PC-3 (cell line): Measurements from ENCODE around the gene GDF7. TPM values are rescaled to one million over a fixed set of nuclear protein-coding genes. Genes with fewer than 3 reads are reported as not detected.

Experiments used
- ATAC-seq: fragments of 200-7000 bp; cut with Tn5 transposase; 2 replicates; pipeline ENCODE4 v1.9.1; 2020; ENCODE audit warnings: mild to moderate bottlenecking, moderate library complexity
- BruUV-seq: library from RNA; stranded (reverse); fragments of 400-500 nt; replicated peaks from 2 replicates; lab custom pipeline; 2021; lab: Mats Ljungman, UMichigan
- CTCF ChIA-PET: fragments of 300-600 bp; sonication (Branson Sonifier 250); formaldehyde crosslinking; loops from one replicate; lab custom pipeline; 2022; ENCODE audit warnings: antibody characterized with exemption; lab: Charles Lee
- POLR2A ChIA-PET: fragments of 300-600 bp; sonication (Branson Sonifier 250); formaldehyde crosslinking; loops from one replicate; lab custom pipeline; 2022; ENCODE audit warnings: antibody characterized with exemption; ENCODE audit not compliant: unreplicated experiment; lab: Charles Lee
- DNase-seq: peaks from one replicate; pipeline ENCODE4 v3.0.0-alpha.2; 2015
- H2AFZ ChIP-seq: fragments of 300-600 bp; sonication (generic); 2 replicates; pipeline ENCODE4 v1.6.0; 2016; ENCODE audit warnings: antibody characterized with exemption, low read length
- H3F3A ChIP-seq: fragments of 300-600 bp; sonication (generic); one replicate; pipeline ENCODE4 v1.6.0; 2017; ENCODE audit warnings: antibody characterized with exemption, low read length, control low read depth, mild to moderate bottlenecking; ENCODE audit not compliant: unreplicated experiment
- H3K27ac ChIP-seq: fragments of 300-600 bp; sonication (generic); 2 replicates; pipeline ENCODE4 v1.5.1; 2016; ENCODE audit warnings: mild to moderate bottlenecking, low read length
- H3K27me3 ChIP-seq: fragments of 300-600 bp; sonication (generic); 2 replicates; pipeline ENCODE4 v1.6.1; 2016; ENCODE audit warnings: low read length, mixed read lengths
- H3K36me3 ChIP-seq: fragments of 300-600 bp; sonication (generic); 2 replicates; pipeline ENCODE4 v1.6.1; 2016; ENCODE audit warnings: low read depth, mixed run types, low read length, mixed read lengths
- H3K4me1 ChIP-seq: fragments of 300-600 bp; sonication (generic); 2 replicates; pipeline ENCODE4 v1.5.1; 2016; ENCODE audit warnings: low read length; ENCODE audit not compliant: insufficient read depth
- H3K4me2 ChIP-seq: fragments of 300-600 bp; sonication (generic); 2 replicates; pipeline ENCODE4 v1.6.0; 2016; ENCODE audit warnings: low read length
- H3K4me3 ChIP-seq: fragments of 300-600 bp; sonication (generic); 2 replicates; pipeline ENCODE4 v1.5.1; 2016; ENCODE audit warnings: mild to moderate bottlenecking, low read length, mixed read lengths
- H3K79me2 ChIP-seq: fragments of 300-600 bp; sonication (generic); 2 replicates; pipeline ENCODE4 v1.6.1; 2017; ENCODE audit warnings: low read length, mixed read lengths
- H3K9ac ChIP-seq: fragments of 300-600 bp; sonication (generic); 2 replicates; pipeline ENCODE4 v1.6.0; 2016; ENCODE audit warnings: mild to moderate bottlenecking, low read length
- H3K9me2 ChIP-seq: fragments of 300-600 bp; sonication (generic); replicated peaks from 2 replicates; pipeline ENCODE4 v1.6.1; 2016; ENCODE audit warnings: mixed run types, low read length, mixed read lengths
- H3K9me3 ChIP-seq: fragments of 300-600 bp; sonication (generic); 2 replicates; pipeline ENCODE4 v1.6.1; 2016; ENCODE audit warnings: low read length, mixed read lengths
- H4K20me1 ChIP-seq: fragments of 300-600 bp; sonication (generic); 2 replicates; pipeline ENCODE4 v1.6.1; 2016; ENCODE audit warnings: low read length, mixed read lengths
- CTCF ChIP-seq: fragments of 300-600 bp; sonication (generic); conservative IDR thresholded peaks from 2 replicates; pipeline ENCODE4 v1.5.1; 2017; ENCODE audit warnings: antibody characterized with exemption, low read depth, mild to moderate bottlenecking, low read length
- EZH2 ChIP-seq: fragments of 300-600 bp; sonication (generic); IDR thresholded peaks from one replicate; pipeline ENCODE4 v1.6.1; 2017; ENCODE audit warnings: antibody characterized with exemption, mild to moderate bottlenecking, low read length; ENCODE audit not compliant: unreplicated experiment
- EZH2phosphoT487 ChIP-seq: fragments of 300-600 bp; sonication (generic); IDR thresholded peaks from 2 replicates; pipeline ENCODE4 v1.6.1; 2018; ENCODE audit warnings: mild to moderate bottlenecking, antibody characterized with exemption, low read length, borderline replicate concordance
- intact Hi-C: fragments of 100-400 bp; cut with micrococcal nuclease; formaldehyde crosslinking; loops from 2 replicates; pipeline ENCODE4 v1.9.0; 2023
- total RNA-seq: library from RNA; depleted of rRNA; stranded (reverse); fragments of >200 nt; gene quantifications from 2 replicates; pipeline ENCODE4 v1.2.3, GENCODE V29; 2014

The GDF7 gene
- total RNA-seq, 1 experiment from 2014 or later: 0.04 TPM

DNA sequence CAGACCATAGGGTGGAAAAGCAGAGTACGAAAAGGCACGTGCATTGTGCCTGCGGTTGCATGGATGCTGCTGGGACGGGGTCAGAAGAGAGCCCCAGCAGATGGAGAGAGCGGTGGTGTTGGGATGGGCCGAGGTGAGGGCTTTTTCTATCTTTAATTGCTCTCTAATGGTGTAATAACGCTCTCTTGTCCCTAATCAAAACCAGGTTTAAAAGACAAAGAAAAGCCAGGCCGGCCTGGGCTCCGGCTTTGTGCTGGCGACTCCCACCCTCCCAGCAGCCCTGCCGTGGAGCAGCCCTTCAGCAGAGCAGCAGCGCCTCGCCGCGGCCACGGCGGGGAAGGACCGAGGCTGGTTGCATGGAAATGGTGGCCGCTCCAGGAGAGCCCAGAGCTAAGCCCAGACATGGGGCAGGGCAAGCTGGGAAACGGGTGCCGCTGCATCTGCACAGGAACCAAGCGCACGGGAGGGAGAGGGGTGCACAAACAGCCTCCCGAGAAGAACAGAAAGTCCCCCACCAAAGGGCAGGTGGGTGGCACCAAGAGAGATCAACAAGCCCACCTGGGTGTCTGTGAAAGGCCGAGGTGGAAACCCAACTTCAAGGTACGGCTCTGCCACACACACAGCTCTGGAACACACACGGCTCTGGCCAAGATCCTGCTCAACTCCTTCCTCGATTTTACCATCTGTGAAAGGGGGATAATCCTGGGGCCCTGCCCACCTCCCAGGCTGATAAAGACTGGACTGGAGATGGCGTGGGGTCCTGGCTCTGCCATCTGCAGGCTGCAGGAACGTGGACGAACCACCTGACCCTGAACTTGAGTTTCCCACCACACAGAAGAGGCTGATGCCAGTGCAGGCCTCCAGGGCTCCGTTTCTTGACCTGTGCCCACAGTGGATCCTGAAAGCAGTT lies 31.0 kb upstream of the GDF7 start:
- BruUV-seq: no TSS peak
- Histone ChIP-seq H3K4me1 (peaks cover 19% of the 10 kb centered on the region), H3K36me3 (no peaks in the 10 kb centered on the region), H3K9ac (no peak overlapping the region), H3K27me3 (no peaks in the 10 kb centered on the region), H3K27ac (no peak overlapping the region), H3K9me3 (no peaks in the 10 kb centered on the region), H3K4me3 (no peak overlapping the region), H3K4me2 (peak overlapping the region; percentile 40; the same call in 1 of the 2 replicates), H3K79me2 (no peaks in the 10 kb centered on the region), H2AFZ (no peak overlapping the region), H4K20me1 (no peaks in the 10 kb centered on the region), H3F3A (no peaks in the 10 kb centered on the region), H3K9me2 (no peaks in the 10 kb centered on the region)
- POLR2A ChIA-PET: interaction anchor here (0.7 kb wide), 1 partner anchor 189 kb away, joined by 9 read pairs; the partner anchor contains the start of gene RHOB
- CTCF ChIA-PET: interaction anchor here (0.6 to 2.0 kb wide), 8 partner anchors 130 to 240 kb away, joined by 3 to 17 read pairs (median 3); partner anchors contain the start of gene RHOB
- TF ChIP-seq EZH2phosphoT487: no peak
- peak; percentile 95 for TF ChIP-seq CTCF
- peak; percentile 83 for DNase-seq
- intact Hi-C loops: loop anchor here (1.0 to 2.0 kb wide), 4 partner anchors 35 to 240 kb away; no protein-coding TSS in a partner anchor
- peak; percentile 98 for ATAC-seq

DNA sequence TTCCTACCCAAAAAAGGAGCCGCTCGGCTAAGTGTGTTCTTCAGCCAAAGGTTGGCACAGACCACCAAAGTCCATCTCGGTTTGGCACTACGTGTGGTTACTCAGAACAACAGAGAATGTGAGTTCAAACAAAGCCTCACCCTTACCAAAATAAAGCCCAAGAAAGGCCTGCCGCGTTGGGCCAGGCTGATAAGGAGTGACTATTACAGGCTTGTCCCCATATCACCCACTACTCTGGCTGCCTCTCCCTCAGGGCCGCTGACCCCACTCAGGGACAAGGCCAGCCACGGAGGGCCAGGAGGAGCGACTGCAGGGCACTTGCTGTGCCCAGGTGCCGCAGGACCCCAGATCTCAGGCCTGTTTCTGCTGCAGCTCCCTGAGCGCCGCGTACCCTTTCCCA lies 29.8 kb upstream of the GDF7 start:
- TF ChIP-seq CTCF (no peak), EZH2phosphoT487 (no peak), EZH2 (no peak)
- Histone ChIP-seq H3K4me3 (no peak overlapping the region), H3K79me2 (no peaks in the 10 kb centered on the region), H3K27me3 (no peaks in the 10 kb centered on the region), H4K20me1 (no peaks in the 10 kb centered on the region), H3K9me3 (no peaks in the 10 kb centered on the region), H3K36me3 (no peaks in the 10 kb centered on the region), H2AFZ (no peak overlapping the region), H3K4me2 (no peak overlapping the region), H3F3A (no peaks in the 10 kb centered on the region), H3K4me1 (peaks cover 19% of the 10 kb centered on the region), H3K9ac (no peak overlapping the region), H3K27ac (no peak overlapping the region), H3K9me2 (no peaks in the 10 kb centered on the region)
- ATAC-seq: no peak
- ChIA-PET POLR2A (no interaction called here), CTCF (no interaction called here)
- DNase-seq: no peak
- intact Hi-C loops: no loop called here
- TSS peak; percentile 4 for BruUV-seq

DNA sequence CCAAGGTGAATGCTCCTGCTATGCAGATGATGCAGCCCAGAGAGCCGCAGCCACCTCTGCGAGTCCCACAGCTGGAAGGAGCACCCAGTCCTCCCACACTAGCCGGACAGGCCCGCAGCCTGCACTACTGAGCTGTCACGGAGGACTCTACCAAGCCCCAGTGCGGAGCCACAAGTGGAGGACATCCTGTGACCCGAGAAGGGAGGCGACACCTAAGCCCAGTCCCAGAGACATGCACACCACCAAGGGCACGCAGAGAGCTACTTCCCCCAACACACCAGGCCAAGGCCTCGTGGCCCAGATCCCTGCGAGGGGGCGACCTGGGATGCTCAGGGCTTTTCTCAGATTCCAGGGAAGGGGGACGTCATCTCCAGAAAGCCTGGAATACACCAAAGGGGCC lies 28.9 kb upstream of the GDF7 start:
- no peak overlapping the region for H3K9ac ChIP-seq
- H3K4me2 ChIP-seq: no peak overlapping the region
- H4K20me1 ChIP-seq: no peaks in the 10 kb centered on the region
- H3F3A ChIP-seq: no peaks in the 10 kb centered on the region
- no peaks in the 10 kb centered on the region for H3K9me3 ChIP-seq
- BruUV-seq: no TSS peak
- H3K4me1 ChIP-seq: peaks cover 19% of the 10 kb centered on the region
- H2AFZ ChIP-seq: no peak overlapping the region
- ChIA-PET CTCF (no interaction called here), POLR2A (interaction anchor here (0.5 kb wide), 1 partner anchor 255 kb away, joined by 3 read pairs; no protein-coding TSS in a partner anchor)
- H3K27me3 ChIP-seq: no peaks in the 10 kb centered on the region
- no peak for ATAC-seq
- intact Hi-C loops: no loop called here
- H3K27ac ChIP-seq: no peak overlapping the region
- no peaks in the 10 kb centered on the region for H3K9me2 ChIP-seq
- no peak overlapping the region for H3K4me3 ChIP-seq
- no peaks in the 10 kb centered on the region for H3K36me3 ChIP-seq
- TF ChIP-seq CTCF (no peak), EZH2 (no peak), EZH2phosphoT487 (no peak)
- no peak for DNase-seq
- H3K79me2 ChIP-seq: no peaks in the 10 kb centered on the region
